Measurements from ENCODE around the gene PTPRD. TPM values are rescaled to one million over a fixed set of nuclear protein-coding genes. Genes with fewer than 3 reads are reported as not detected.

PTPRD gene
- total RNA-seq, 1 experiment from 2014 or later, result 0.02 TPM

DNA sequence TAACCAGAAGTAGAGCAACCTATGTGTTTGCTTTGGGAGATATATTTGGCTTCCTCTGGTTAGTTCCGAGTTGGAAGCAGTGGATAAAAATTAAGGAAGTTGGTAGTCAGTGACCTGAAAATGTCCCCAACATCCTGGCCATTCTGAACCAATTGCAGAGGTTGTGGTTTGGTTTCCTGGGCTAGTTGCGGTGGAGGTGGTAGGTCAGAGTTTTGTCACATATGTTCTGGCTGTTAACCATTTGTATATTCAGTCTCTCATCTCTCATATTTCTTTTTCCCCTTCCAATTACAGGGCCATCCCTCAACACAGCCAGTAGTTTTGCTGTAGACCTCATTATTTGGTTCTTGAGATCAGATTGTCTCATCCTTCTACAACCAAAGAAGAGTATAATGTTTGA lies 1026.9 kb downstream of the PTPRD start (continued):
- no peak for TF ChIP-seq RAD21 (IDR thresholded peaks at IDR 0.05; ENCODE audit: low read depth)

DNA sequence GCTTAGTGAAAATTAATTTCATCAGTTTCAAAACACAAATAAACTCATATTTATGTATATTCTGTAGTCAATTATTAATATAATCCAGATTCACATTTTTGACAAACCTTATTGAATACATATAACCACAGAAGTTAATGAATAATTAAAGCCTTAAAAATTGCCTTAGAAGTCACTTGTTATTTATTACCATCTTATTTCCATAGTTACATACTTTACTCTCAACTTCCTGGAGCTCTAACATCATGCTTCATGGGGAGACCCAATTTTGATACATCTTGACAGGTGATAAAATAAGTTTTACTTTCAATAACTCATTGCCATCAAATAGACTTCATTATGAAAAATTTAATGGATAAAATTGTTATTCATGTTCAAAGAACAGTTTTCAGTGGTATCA lies 1038.7 kb downstream of the PTPRD start:
- ATAC-seq (no peak), DNase-seq (ENCODE audit: low read depth, low spot score) (no peak)
- Histone ChIP-seq H4K20me1 (ENCODE audit: insufficient read depth) (no peaks in the 10 kb centered on the region), H2AFZ (ENCODE audit: low read depth, low read length, poor library complexity, severe bottlenecking) (no peak overlapping the region), H3K27ac (ENCODE audit: low read depth, low read length) (no peak overlapping the region), H3K9me2 (ENCODE audit: insufficient read depth) (no peaks in the 10 kb centered on the region), H3K4me2 (ENCODE audit: low read length) (no peak overlapping the region), H3K27me3 (ENCODE audit: insufficient read depth, low read length) (no peaks in the 10 kb centered on the region), H3K36me3 (ENCODE audit: control insufficient read depth in 1 of 2, insufficient read depth in 2 of 2, low read length in 2 of 2) (no peaks in the 10 kb centered on the region), H3K79me2 (ENCODE audit: insufficient read depth, low read length) (no peaks in the 10 kb centered on the region), H3K4me1 (ENCODE audit: control insufficient read depth in 1 of 2, insufficient read depth in 2 of 2, low read length in 2 of 2) (no peaks in the 10 kb centered on the region), H3K9ac (ENCODE audit: low read length) (no peak overlapping the region), H3K9me3 (ENCODE audit: control insufficient read depth in 1 of 2, insufficient read depth in 1 of 2, low read depth in 1 of 2, low read length in 2 of 2) (peaks cover 7 to 12% of the 10 kb centered on the region in 2 experiments; a peak in 2 of 4 replicates), H3K4me3 (replicated peaks in 1 of 2; ENCODE audit: low read depth in 1 of 2, low read length in 2 of 2) (no peak overlapping the region)
- BruUV-seq (replicated peaks), result no TSS peak
- ChIA-PET RAD21 (ENCODE audit: low non-redundant PET in 1 of 2, low total read pairs in 2 of 2, uncharacterized antibody in 2 of 2, unreplicated experiment in 2 of 2) (no interaction called here), POLR2A (no interaction called here), CTCF (no interaction called here)
- TF ChIP-seq, protein P1, sequence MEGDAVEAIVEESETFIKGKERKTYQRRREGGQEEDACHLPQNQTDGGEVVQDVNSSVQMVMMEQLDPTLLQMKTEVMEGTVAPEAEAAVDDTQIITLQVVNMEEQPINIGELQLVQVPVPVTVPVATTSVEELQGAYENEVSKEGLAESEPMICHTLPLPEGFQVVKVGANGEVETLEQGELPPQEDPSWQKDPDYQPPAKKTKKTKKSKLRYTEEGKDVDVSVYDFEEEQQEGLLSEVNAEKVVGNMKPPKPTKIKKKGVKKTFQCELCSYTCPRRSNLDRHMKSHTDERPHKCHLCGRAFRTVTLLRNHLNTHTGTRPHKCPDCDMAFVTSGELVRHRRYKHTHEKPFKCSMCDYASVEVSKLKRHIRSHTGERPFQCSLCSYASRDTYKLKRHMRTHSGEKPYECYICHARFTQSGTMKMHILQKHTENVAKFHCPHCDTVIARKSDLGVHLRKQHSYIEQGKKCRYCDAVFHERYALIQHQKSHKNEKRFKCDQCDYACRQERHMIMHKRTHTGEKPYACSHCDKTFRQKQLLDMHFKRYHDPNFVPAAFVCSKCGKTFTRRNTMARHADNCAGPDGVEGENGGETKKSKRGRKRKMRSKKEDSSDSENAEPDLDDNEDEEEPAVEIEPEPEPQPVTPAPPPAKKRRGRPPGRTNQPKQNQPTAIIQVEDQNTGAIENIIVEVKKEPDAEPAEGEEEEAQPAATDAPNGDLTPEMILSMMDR (IDR thresholded peaks at IDR 0.05 in 2 of 3, conservative IDR thresholded peaks at IDR 0.05 in 1 of 3; ENCODE audit: borderline replicate concordance in 1 of 3, insufficient read depth in 1 of 3, low read depth in 2 of 3, low read length in 2 of 3), result no peak
- TF ChIP-seq POLR2A (IDR thresholded peaks at IDR 0.05; ENCODE audit: borderline replicate concordance, extremely low read depth, insufficient read depth, insufficient read length) (no peak), SIN3A (IDR thresholded peaks at IDR 0.05; ENCODE audit: low read depth) (no peak), ELF1 (IDR thresholded peaks at IDR 0.05; ENCODE audit: borderline replicate concordance, low read depth) (no peak), RAD21 (IDR thresholded peaks at IDR 0.05; ENCODE audit: low read depth) (no peak), EGR1 (IDR thresholded peaks at IDR 0.05; ENCODE audit: low read depth) (no peak), TCF7L2 (IDR thresholded peaks at IDR 0.05; ENCODE audit: borderline replicate concordance, extremely low read depth, insufficient read depth, insufficient read length) (no peak), POLR2AphosphoS5 (IDR thresholded peaks at IDR 0.05; ENCODE audit: low read depth, low read length) (no peak)
- TF ChIP-seq, protein P2, sequence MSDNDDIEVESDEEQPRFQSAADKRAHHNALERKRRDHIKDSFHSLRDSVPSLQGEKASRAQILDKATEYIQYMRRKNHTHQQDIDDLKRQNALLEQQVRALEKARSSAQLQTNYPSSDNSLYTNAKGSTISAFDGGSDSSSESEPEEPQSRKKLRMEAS (IDR thresholded peaks at IDR 0.05), result no peak
- TF ChIP-seq, protein P3, sequence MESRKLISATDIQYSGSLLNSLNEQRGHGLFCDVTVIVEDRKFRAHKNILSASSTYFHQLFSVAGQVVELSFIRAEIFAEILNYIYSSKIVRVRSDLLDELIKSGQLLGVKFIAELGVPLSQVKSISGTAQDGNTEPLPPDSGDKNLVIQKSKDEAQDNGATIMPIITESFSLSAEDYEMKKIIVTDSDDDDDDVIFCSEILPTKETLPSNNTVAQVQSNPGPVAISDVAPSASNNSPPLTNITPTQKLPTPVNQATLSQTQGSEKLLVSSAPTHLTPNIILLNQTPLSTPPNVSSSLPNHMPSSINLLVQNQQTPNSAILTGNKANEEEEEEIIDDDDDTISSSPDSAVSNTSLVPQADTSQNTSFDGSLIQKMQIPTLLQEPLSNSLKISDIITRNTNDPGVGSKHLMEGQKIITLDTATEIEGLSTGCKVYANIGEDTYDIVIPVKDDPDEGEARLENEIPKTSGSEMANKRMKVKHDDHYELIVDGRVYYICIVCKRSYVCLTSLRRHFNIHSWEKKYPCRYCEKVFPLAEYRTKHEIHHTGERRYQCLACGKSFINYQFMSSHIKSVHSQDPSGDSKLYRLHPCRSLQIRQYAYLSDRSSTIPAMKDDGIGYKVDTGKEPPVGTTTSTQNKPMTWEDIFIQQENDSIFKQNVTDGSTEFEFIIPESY (IDR thresholded peaks at IDR 0.05; ENCODE audit: extremely low read depth, insufficient replicate concordance, low read length), result no peak
- TF ChIP-seq, protein P4, sequence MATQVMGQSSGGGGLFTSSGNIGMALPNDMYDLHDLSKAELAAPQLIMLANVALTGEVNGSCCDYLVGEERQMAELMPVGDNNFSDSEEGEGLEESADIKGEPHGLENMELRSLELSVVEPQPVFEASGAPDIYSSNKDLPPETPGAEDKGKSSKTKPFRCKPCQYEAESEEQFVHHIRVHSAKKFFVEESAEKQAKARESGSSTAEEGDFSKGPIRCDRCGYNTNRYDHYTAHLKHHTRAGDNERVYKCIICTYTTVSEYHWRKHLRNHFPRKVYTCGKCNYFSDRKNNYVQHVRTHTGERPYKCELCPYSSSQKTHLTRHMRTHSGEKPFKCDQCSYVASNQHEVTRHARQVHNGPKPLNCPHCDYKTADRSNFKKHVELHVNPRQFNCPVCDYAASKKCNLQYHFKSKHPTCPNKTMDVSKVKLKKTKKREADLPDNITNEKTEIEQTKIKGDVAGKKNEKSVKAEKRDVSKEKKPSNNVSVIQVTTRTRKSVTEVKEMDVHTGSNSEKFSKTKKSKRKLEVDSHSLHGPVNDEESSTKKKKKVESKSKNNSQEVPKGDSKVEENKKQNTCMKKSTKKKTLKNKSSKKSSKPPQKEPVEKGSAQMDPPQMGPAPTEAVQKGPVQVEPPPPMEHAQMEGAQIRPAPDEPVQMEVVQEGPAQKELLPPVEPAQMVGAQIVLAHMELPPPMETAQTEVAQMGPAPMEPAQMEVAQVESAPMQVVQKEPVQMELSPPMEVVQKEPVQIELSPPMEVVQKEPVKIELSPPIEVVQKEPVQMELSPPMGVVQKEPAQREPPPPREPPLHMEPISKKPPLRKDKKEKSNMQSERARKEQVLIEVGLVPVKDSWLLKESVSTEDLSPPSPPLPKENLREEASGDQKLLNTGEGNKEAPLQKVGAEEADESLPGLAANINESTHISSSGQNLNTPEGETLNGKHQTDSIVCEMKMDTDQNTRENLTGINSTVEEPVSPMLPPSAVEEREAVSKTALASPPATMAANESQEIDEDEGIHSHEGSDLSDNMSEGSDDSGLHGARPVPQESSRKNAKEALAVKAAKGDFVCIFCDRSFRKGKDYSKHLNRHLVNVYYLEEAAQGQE (IDR thresholded peaks at IDR 0.05; ENCODE audit: low read depth), result no peak
- intact Hi-C loops (cut with micrococcal nuclease), result no loop called here
